Measurements from ENCODE around the gene SLC17A6.

The SLC17A6 gene

GRCh38 chr11:22343371-22344032 lies 5.3 kb downstream of the SLC17A6 start:
- no peak for DNase-seq (ENCODE audit: low read depth in 2 of 2)
- H3K4me3 ChIP-seq (replicated peaks in 1 of 2; ENCODE audit: low read depth in 2 of 2, low read length in 2 of 2): no peak overlapping the region
- no peak for TF ChIP-seq CTCF (IDR thresholded peaks at IDR 0.05; ENCODE audit: low read depth, low read length)

DNA sequence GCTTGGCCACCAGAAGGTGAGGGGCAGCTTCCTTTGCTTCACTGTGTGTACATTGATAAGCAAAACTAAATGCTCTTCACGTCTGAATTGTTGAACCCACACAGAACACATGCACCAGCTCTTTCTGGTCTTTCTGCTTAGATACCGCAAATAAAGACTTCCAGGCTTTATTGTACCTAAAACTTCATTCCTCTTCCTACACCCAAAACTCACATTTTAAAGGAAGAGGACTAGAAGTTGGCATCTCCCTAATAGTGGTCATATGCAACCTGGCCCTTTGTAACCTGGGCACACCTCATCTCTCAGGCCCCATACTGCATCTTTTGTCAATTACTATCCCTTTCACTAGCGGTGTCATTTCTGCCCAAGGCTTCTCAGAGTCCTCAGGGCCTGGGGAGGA lies 5.9 kb downstream of the SLC17A6 start:
- DNase-seq (ENCODE audit: low read depth in 2 of 2): no peak
- no peak overlapping the region for H3K4me3 ChIP-seq (replicated peaks in 1 of 2; ENCODE audit: low read depth in 2 of 2, low read length in 2 of 2)
- no peak for TF ChIP-seq CTCF (IDR thresholded peaks at IDR 0.05; ENCODE audit: low read depth, low read length)

DNA sequence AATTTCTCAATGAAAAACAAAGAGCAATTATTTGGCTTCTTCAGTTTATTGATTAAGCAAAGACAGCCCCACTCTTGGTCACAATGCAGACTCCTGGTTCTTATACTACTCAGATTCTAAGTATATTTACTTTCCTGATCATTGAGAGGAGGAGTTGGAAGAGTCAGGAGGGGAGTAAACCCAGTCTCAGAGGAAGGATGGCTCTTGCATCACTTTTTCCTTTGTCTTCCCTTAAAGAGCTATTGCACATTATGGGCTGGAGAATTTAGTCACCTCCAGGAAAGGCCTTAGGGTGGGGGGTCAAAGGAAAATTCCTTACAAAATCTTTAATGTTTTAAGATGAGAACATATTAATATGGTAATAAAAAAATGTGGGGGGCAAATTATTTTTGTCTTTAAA lies 8.1 kb downstream of the SLC17A6 start:
- TF ChIP-seq CTCF (IDR thresholded peaks at IDR 0.05; ENCODE audit: low read depth, low read length): no peak
- H3K4me3 ChIP-seq (replicated peaks in 1 of 2; ENCODE audit: low read depth in 2 of 2, low read length in 2 of 2): no peak overlapping the region
- peak in 1 of 2 donors; percentile 10 for DNase-seq (ENCODE audit: low read depth in 2 of 2)

GRCh38 chr11:22347857-22348487 lies 9.8 kb downstream of the SLC17A6 start:
- H3K4me3 ChIP-seq (replicated peaks in 1 of 2; ENCODE audit: low read depth in 2 of 2, low read length in 2 of 2): no peak overlapping the region
- DNase-seq (ENCODE audit: low read depth in 2 of 2): no peak
- no peak for TF ChIP-seq CTCF (IDR thresholded peaks at IDR 0.05; ENCODE audit: low read depth, low read length)

DNA sequence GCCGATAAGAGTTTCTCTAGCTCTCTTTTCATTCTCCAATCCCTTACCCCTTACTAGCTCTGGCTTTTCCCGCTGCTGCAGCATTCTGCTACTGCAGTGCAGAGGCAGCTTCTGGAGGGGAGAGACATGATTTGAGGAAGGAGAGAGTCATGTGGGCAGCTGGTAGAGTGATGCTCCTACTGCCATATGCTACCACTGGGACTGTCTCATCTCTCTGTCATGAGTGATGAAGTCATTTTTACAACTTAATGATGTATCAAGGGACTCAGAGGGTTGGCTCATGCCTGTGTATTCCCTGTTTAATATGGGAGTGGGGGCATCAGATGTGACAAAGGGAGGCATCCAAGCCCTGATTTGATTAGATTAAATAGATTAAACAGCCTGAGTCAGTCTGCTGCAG lies 11.3 kb downstream of the SLC17A6 start:
- no peak for TF ChIP-seq CTCF (IDR thresholded peaks at IDR 0.05; ENCODE audit: low read depth, low read length)
- no peak for DNase-seq (ENCODE audit: low read depth in 2 of 2)
- no peak overlapping the region for H3K4me3 ChIP-seq (replicated peaks in 1 of 2; ENCODE audit: low read depth in 2 of 2, low read length in 2 of 2)

DNA sequence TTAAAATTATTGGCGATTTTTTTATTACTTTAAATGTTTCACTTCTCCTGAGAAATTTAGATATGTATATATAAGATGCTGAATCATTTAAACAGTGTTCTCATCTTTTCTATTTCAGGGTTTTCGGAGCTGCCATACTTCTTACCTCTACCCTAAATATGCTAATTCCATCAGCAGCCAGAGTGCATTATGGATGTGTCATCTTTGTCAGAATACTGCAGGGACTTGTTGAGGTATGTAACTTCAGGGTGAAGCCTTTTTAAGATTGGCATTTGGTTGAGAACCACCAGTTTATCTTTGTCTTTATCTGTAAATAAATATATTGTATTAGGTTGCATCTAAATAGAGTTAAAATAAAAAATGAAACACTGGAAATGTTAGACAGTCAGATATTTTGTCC lies 21.1 kb downstream of the SLC17A6 start:
- H3K4me3 ChIP-seq (replicated peaks in 1 of 2; ENCODE audit: low read depth in 2 of 2, low read length in 2 of 2): no peak overlapping the region
- TF ChIP-seq CTCF (IDR thresholded peaks at IDR 0.05; ENCODE audit: low read depth, low read length): no peak
- no peak for DNase-seq (ENCODE audit: low read depth in 2 of 2)
